Suprapubic skin (tissue), 4 donors: ENCODE results near the gene RFPL3.

Source experiments
- EP300 ChIP-seq: sonication (generic); formaldehyde crosslinking; IDR thresholded peaks from one replicate; pipeline ENCODE4 v1.6.1; 2017; ENCODE audit warnings: antibody characterized with exemption
- POLR2A ChIP-seq, 2 donors: fragments of 450-650 bp; IDR thresholded peaks; one replicate each; pipeline ENCODE4 v1.6.1; 2017; ENCODE audit warnings: antibody characterized with exemption in 2 of 2, mild to moderate bottlenecking in 2 of 2, moderate library complexity in 2 of 2
- POLR2AphosphoS5 ChIP-seq, 3 donors: sonication (generic); formaldehyde crosslinking; IDR thresholded peaks; one replicate each; pipeline ENCODE4 v1.6.1; 2017; ENCODE audit warnings: antibody characterized with exemption in 3 of 3
- TF ChIP-seq, protein P1 (sequence below), 2 donors: fragments of 200-600 bp in 1 of 2; fragments of 450-650 bp in 1 of 2; sonication (generic) in 1 of 2; IDR thresholded peaks; one replicate each; pipeline ENCODE4 v1.5.1; 2016 to 2019; ENCODE audit warnings: antibody characterized with exemption in 2 of 2, mild to moderate bottlenecking in 1 of 2, moderate library complexity in 1 of 2

DNA sequence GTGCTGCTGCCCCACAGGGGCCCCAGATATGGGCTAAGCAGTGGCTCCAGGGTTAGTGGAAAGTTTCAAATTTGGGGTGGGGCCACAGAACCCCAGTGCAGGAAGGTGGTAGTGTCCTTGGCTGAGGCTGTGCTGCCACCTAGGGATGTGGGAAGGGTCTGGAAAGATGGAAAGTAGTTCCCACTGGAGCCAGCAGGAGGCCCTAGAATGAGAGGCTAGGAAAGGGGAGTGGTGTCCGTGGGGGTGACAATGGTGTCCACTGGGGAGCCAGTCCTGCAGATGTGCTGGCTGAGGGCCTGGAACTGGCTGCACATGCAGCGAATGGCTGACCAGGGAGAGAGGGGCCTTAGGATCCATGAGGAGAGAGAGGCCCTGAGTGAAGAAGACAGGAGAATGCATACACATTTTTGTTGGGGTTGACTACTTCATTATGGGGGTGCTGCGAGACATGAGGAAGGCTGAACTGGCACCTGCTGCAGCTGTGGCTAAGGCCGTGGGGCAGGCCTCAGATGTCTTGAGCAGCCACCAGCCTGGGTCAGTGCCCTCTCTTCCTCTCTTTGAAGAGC lies 21.1 kb downstream of the RFPL3 start:
- TF ChIP-seq EP300 (no peak), POLR2A (IDR thresholded peaks at IDR 0.05) (no peak), POLR2AphosphoS5 (IDR thresholded peaks at IDR 0.05) (no peak)
- TF ChIP-seq, protein P1, sequence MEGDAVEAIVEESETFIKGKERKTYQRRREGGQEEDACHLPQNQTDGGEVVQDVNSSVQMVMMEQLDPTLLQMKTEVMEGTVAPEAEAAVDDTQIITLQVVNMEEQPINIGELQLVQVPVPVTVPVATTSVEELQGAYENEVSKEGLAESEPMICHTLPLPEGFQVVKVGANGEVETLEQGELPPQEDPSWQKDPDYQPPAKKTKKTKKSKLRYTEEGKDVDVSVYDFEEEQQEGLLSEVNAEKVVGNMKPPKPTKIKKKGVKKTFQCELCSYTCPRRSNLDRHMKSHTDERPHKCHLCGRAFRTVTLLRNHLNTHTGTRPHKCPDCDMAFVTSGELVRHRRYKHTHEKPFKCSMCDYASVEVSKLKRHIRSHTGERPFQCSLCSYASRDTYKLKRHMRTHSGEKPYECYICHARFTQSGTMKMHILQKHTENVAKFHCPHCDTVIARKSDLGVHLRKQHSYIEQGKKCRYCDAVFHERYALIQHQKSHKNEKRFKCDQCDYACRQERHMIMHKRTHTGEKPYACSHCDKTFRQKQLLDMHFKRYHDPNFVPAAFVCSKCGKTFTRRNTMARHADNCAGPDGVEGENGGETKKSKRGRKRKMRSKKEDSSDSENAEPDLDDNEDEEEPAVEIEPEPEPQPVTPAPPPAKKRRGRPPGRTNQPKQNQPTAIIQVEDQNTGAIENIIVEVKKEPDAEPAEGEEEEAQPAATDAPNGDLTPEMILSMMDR (IDR thresholded peaks at IDR 0.05) = peak in 1 of 2 donors; percentile 42
